HG02798 (cell line): Measurements from ENCODE around the gene TMEM52.

ENCODE experiments used
- ATAC-seq: cut with Tn5 transposase; IDR thresholded peaks from one replicate; pipeline ENCODE4 v1.9.1; 2021; ENCODE audit warnings: mild to moderate bottlenecking; ENCODE audit not compliant: unreplicated experiment, poor library complexity

TMEM52 gene

GRCh38 chr1:1918901-1919303, at the start of gene TMEM52:
Gene TMEM52, minus strand, starts transcription at chr1:1919279. Its CDS starts 14 bp downstream, at chr1:1919265.
- ATAC-seq, result peak; percentile 21

DNA sequence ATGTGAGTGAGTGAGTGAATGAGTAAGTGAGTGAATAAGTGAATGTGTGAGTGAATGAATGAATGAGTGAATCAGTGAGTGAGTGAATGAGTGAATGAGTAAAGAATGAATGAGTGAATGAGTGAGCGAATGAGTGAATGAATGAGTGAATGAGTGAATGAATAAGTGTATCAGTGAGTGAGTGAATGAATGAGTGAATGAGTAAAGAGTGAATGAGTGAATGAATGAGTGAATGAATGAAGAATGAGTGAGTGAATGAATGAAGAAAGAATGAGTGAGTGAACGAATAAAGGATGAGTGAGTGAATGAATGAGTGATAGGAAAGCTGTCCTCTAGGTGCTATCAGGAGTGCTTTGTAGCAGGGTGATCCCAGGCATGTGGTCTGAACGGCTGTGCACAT, 48.8 kb upstream of the TMEM52 start:
- ATAC-seq, result no peak

DNA sequence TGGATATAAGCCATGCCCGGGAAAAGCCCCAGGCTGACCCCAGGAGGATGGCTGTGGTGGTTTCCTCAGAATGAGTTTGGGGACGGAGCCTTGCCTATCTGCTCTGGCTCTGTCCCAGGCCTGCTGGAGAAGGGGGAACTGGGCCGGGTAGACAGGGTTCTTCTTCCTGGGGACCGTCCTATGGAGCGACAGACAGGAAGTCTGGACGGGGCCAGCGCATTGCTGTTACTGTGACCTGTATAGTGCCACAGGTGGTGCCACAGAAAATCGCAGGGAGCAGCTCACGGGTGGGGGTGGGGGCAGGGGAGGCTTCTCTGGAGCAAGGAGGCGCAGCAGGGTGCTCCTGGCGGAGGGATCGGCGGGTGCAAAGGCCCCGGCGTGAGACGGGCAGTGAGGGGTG, 48.1 kb upstream of the TMEM52 start:
- no peak for ATAC-seq

- ATAC-seq, result no peak
Observed at GRCh38 chr1:1966071-1966740, 47.1 kb upstream of the TMEM52 start.

GRCh38 chr1:1965546-1965945, 46.5 kb upstream of the TMEM52 start:
- no peak for ATAC-seq

GRCh38 chr1:1964811-1965210, 45.7 kb upstream of the TMEM52 start:
- ATAC-seq, result no peak

DNA sequence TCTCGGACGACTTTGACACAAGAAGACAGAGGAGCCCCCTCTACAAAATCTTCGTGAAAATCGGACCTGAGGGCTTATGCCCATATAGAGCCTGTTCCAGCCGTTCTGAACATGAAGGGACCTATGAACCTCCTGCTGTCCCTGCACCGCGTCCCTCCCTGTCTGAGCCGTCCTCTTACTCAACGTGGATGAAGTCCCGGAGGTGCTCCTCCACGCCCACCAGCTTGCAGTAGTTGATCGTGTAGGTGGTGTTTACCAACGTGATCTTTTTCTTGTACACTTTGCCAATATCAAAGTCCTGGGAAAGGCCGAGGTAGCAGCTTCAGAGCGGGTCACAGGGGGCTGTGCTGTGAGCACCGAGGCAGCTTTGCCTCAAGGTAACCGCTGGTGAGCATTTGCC, 44.5 kb upstream of the TMEM52 start:
- no peak for ATAC-seq

DNA sequence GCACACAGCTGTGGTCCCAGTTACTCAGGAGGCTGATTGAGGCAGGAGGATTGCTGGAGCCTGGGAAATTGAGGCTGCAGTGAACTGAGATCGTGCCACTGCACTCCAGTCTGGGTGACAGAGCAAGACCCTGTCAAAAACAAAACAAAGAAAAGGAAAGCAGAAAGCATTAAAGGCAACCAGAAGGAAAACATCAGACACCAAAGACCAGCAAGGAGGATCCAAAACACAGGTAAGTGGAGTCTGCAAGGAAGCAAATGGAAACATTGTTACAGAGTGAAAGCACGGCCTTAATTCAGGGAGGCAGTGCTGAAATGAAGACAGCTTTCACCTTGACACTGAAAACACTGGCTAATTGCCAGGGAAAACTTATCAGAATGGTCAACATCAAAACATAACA, 43.7 kb upstream of the TMEM52 start:
- no peak for ATAC-seq

- ATAC-seq, result no peak
Observed at GRCh38 chr1:1960480-1961196, 41.6 kb upstream of the TMEM52 start.

- no peak for ATAC-seq
Observed at GRCh38 chr1:1959840-1960479, 40.9 kb upstream of the TMEM52 start.

DNA sequence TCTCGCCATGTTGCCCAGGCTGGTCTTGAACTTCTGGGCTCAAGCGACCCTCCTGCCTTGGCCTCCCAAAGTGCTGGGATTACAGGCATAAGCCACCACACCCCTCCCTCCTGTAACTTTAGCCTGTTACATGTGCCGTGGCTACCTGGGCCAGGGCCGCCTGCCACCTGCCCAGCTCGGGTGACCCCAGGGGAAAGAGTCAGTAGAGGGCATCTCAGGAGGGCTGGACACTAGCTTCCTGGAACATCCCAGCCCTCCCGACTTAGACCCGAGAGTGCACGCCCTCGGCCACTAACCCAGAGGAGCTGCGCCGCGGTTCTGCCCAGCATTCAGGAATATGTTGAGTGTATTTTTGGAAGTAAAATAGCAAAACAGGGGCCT, 40.4 kb upstream of the TMEM52 start:
- ATAC-seq, result no peak

- no peak for ATAC-seq
Observed at GRCh38 chr1:1958071-1958541, 39.0 kb upstream of the TMEM52 start.

GRCh38 chr1:1957533-1957961, 38.5 kb upstream of the TMEM52 start:
- no peak for ATAC-seq

- no peak for ATAC-seq
Observed at GRCh38 chr1:1956586-1957532, 37.8 kb upstream of the TMEM52 start.

- ATAC-seq, result no peak
Observed at GRCh38 chr1:1956101-1956500, 37.0 kb upstream of the TMEM52 start.

DNA sequence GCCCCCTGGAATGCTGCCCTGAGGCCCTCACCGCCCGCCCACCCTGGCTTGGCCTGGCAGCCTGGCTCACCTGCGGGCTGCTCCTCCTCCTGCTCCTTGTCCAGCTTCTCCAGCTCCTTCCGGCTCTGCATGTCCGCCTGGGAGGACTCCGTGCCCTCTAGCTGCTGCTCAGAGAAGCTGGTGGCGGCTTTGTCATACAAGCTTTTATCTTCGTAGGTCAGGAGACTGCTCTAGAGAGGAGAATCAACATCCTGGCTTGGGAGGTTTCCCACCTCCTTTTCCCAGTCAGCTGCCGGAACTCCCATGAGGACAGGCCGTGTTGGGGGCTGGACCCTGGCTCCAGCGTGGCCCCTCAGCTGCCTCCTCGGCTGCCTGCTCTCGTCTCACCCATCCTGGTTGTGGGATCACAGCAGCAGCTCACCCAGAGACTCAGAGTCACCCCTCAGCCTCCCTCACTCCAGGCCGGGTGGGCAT, 36.6 kb upstream of the TMEM52 start:
- ATAC-seq, result no peak

- no peak for ATAC-seq
Observed at GRCh38 chr1:1954831-1955441, 35.9 kb upstream of the TMEM52 start.

DNA sequence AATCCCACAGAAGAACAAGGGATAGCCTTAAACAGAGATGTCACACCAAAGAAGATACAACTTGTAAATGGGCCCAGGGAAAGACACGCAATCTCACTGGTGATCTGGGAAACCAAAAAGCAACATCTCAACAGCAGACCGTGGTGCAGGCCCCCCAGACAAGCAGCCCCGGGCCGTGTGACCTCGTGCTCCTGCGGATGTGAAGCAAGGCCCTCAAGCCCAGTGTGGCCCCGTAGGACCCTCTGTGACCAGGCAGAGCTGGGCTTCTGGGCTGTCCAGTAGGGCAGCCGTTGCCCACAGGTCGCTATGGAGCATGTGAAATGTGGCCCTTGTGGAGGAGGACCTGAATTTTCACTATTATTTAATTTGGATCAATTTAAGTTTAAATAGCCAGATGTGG, 34.9 kb upstream of the TMEM52 start:
- ATAC-seq, result no peak

- no peak for ATAC-seq
Observed at GRCh38 chr1:1950940-1951339, 31.9 kb upstream of the TMEM52 start.

GRCh38 chr1:1948783-1949182, 29.7 kb upstream of the TMEM52 start:
- no peak for ATAC-seq
